Limb (tissue), 2 donors: ENCODE results near the gene FTH1.

Experiments
- DNase-seq, 2 donors: peaks; one replicate each; pipeline ENCODE4 v3.0.0-alpha.2; 2016; ENCODE audit errors: extremely low spot score in 2 of 2

The FTH1 gene

DNA sequence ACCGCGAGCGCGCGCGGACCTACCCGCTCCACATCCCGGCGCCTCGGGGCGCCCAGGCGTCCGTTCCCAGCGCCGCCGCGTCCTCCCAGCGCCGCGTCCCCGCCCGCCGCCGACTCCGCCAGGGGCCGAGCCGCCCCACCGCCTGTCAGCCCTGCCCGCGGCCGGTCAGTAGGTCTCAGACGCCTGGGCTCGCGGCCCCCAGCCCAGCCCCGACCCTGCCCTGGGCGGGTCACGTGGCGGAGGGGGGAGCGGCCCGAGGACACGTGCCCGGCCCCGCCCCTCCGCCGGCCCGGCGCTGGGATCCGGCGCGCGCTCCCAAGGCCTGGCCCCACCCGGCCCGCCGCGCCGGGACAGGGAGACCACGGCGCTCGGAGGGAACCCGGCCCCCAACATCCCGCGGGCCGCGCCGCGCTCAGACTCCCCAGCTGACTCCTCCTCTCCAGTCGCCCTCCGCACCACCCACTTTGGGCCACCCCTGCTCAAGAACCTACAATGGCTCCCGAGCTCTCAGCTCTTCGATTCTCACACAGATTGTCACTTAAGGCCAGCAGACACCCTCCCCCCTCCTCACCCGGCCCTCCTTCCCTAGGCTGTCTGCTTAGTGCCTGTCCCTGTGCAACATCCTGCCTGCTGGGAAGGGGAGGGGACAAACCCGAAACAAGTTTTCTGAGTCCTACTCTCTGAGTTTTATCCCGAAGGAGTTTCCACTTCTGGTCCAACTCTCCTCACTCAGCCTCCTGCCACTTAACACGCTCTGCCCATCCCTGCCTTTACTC, 49.9 kb downstream of the FTH1 start, which contains the start of gene RAB3IL1:
RAB3IL1 (minus strand) TSS at position 233 of the 776 bp plus-strand sequence; CDS start at position 34, 199 bp downstream.
- DNase-seq: peak; percentile 43 to 82

DNA sequence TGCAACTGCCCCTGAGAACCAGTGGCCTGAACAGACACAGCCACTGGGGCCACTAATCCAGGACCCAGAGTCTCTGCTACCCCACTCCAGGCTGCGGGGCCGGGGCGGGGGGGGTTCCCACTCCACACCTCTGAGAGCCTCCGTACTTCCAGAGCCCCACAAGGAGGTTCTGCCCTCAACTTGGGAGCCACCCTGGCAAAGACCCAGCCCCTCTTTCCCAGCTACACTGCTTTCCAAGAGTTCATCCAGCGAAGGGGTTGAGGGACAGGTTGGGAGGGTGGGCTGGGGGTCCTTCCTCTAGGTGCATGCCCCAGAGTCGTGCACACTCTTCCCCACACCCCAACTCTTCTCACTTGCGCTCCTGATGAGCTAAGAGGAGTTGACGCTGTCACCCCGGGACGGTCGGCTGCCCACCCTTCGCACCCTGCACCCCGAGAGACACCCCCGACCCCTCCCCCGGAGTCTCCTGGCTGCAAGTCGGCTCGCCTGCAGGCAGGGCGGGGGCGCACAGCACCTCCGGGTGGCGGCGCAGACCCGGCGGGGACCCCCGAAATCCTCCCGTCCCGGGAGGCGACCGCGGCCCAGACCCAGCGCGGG, 50.6 kb downstream of the FTH1 start:
- DNase-seq: peak in 1 of 2 donors; percentile 50

DNA sequence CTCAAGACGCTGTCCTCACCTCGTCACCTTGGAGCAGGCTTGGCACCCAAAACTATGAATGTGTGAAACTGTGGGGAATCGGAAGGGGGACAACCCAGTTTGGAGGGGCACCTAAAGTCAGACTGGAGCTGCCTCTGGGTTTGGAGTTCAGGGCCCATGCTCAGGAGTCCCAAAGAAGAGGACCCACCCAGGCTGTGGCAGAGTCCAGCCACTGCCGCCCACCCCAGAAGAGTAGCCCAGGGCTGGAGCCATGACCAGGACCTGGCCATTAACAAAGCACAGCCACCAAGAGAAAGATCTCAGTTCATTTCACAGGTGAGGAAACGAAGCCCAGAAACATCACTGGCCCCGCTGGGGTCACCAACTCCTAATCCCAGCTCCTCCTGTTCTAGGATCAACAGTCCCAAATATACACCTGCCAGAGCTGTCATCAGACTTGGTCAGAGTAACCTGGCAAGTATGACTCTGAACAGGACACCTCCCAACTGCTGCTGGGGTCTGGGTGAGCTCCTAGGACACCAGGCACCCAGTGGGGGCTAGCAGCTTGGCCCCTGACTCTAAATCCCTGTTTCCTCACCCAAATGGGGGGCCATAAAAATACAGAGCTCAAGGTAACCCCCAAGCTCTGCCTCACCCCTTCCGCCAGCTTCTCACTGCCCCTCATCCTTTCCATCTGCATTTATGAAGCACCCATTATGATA, 52.8 kb downstream of the FTH1 start:
- DNase-seq: no peak
